Left lung (tissue), 10 donors: ENCODE results near the gene RAB31. TPM values are rescaled to one million over a fixed set of nuclear protein-coding genes. Genes with fewer than 3 reads are reported as not detected.
A peak's percentile ranks its signal among the peaks of the same experiment; 100 is the strongest.

Source experiments
- ATAC-seq: fragments of 200-7000 bp; cut with Tn5 transposase; one replicate; pipeline ENCODE4 v1.9.1; 2020; ENCODE audit warnings: moderate library complexity
- DNase-seq, 4 donors: peaks; one replicate each; pipeline ENCODE4 v3.0.0-alpha.2; 2013 to 2020
- H3K27ac ChIP-seq, 2 donors: fragments of 200-600 bp; sonication (generic) in 1 of 2; one replicate each; pipeline versions ENCODE4 v1.5.0 to v1.8.0; 2020 to 2021
- H3K27me3 ChIP-seq, 2 donors: fragments of 200-600 bp; sonication (generic) in 1 of 2; one replicate each; pipeline versions ENCODE4 v1.5.0 to v1.8.0; 2020 to 2021
- H3K36me3 ChIP-seq, 2 donors: fragments of 200-600 bp; sonication (generic) in 1 of 2; one replicate each; pipeline versions ENCODE4 v1.5.0 to v1.8.0; 2020 to 2021
- H3K4me1 ChIP-seq, 2 donors: fragments of 200-600 bp; one replicate each; pipeline ENCODE4 v1.8.0; 2021
- H3K4me3 ChIP-seq, 2 donors: fragments of 200-600 bp; sonication (generic) in 1 of 2; one replicate each; pipeline versions ENCODE4 v1.5.0 to v1.8.0; 2020 to 2021; ENCODE audit warnings: mild to moderate bottlenecking in 1 of 2
- H3K9me3 ChIP-seq, 2 donors: fragments of 200-600 bp; sonication (generic) in 1 of 2; one replicate each; pipeline versions ENCODE4 v1.5.0 to v1.8.0; 2020 to 2021
- intact Hi-C, 2 donors: fragments of 100-400 bp; cut with DNase I; formaldehyde crosslinking; loops; one replicate each; pipeline versions ENCODE4 v1.11.2 to v1.14.2; 2022
- polyA plus RNA-seq, 6 donors: library from polyadenylated mRNA; unstranded; fragments of 120-200 nt; gene quantifications; one replicate each; pipeline ENCODE4 v1.2.1, GENCODE V29; 2013; ENCODE audit not compliant: insufficient read length in 6 of 6
- total RNA-seq, 2 donors: library from RNA; stranded (reverse); fragmentation: NEBNext Ultra II Directional; extraction: Animal tissue kit (Norgen Biotek cat#: 25700); gene quantifications; one replicate each; pipeline ENCODE4 v1.2.1, GENCODE V29; 2021
- TF ChIP-seq, protein P1 (sequence below), 2 donors: fragments of 200-600 bp; sonication (generic) in 1 of 2; IDR thresholded peaks; one replicate each; pipeline versions ENCODE4 v1.5.0 to v1.8.0; 2021; ENCODE audit warnings: antibody characterized with exemption in 2 of 2
- donor health status: DM: no; HTN: yes; CAD: no.
- donor health status: DM: no; HTN: no; CAD: no.

The RAB31 gene
- total and polyA plus RNA-seq, 8 donors, result 30.3 to 135 (median 37.3) TPM

GRCh38 chr18:9741793-9742523 lies 33.9 kb downstream of the RAB31 start:
- H3K9me3 ChIP-seq, result no peaks in the 10 kb centered on the region
- H3K36me3 ChIP-seq, result no peaks in the 10 kb centered on the region
- ATAC-seq (peak; percentile 17), DNase-seq (peak in 2 of 4 donors; percentile 37 to 78)
- H3K4me1 ChIP-seq, result peaks cover 23 to 90% of the 10 kb centered on the region in 2 donors
- intact Hi-C loops, result no loop called here
- TF ChIP-seq, protein P1, sequence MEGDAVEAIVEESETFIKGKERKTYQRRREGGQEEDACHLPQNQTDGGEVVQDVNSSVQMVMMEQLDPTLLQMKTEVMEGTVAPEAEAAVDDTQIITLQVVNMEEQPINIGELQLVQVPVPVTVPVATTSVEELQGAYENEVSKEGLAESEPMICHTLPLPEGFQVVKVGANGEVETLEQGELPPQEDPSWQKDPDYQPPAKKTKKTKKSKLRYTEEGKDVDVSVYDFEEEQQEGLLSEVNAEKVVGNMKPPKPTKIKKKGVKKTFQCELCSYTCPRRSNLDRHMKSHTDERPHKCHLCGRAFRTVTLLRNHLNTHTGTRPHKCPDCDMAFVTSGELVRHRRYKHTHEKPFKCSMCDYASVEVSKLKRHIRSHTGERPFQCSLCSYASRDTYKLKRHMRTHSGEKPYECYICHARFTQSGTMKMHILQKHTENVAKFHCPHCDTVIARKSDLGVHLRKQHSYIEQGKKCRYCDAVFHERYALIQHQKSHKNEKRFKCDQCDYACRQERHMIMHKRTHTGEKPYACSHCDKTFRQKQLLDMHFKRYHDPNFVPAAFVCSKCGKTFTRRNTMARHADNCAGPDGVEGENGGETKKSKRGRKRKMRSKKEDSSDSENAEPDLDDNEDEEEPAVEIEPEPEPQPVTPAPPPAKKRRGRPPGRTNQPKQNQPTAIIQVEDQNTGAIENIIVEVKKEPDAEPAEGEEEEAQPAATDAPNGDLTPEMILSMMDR (IDR thresholded peaks at IDR 0.05), result no peak
- H3K27me3 ChIP-seq, result no peaks in the 10 kb centered on the region
- peak overlapping the region; percentile 42 to 85 for H3K27ac ChIP-seq
- H3K4me3 ChIP-seq, result peak overlapping the region in 1 of 2 donors; percentile 22

DNA sequence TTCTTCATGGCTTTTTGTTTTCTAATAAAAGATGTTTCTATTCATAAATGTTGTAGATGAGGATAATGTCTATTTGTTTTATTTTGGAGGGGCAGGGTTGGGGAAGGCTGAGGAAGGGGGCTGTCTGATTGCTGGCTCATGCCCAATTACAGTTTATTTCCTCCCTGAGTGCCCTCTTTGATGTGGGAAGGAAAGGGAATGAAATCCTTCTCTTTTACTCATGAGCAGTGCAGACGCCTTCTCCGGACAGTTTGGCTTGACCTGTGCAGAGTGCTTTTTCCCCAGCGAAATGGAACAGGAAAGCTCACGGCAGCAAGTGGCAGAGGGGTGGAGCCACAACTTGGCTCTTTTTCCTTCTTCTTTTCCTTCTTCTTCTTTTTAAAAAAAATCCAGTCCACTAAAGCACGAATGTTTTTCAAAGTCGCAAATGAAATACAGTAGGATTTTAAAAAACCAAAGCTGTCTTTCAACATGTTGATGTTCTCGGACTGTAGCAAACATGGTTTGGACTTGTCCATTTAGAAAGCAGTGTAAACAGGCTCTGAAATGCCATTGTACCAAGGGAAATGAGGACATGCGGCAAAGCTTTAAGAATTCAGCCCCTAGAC lies 34.5 kb downstream of the RAB31 start:
- Histone ChIP-seq H3K4me1 (peaks cover 23 to 83% of the 10 kb centered on the region in 2 donors), H3K27ac (peak overlapping the region; percentile 42 to 85), H3K36me3 (no peaks in the 10 kb centered on the region), H3K27me3 (no peaks in the 10 kb centered on the region), H3K4me3 (peak overlapping the region in 1 of 2 donors; percentile 22), H3K9me3 (no peaks in the 10 kb centered on the region)
- peak in 2 of 4 donors; percentile 23 to 35 for DNase-seq
- TF ChIP-seq, protein P1 (IDR thresholded peaks at IDR 0.05), result no peak
- peak; percentile 88 for ATAC-seq
- intact Hi-C loops, result no loop called here

DNA sequence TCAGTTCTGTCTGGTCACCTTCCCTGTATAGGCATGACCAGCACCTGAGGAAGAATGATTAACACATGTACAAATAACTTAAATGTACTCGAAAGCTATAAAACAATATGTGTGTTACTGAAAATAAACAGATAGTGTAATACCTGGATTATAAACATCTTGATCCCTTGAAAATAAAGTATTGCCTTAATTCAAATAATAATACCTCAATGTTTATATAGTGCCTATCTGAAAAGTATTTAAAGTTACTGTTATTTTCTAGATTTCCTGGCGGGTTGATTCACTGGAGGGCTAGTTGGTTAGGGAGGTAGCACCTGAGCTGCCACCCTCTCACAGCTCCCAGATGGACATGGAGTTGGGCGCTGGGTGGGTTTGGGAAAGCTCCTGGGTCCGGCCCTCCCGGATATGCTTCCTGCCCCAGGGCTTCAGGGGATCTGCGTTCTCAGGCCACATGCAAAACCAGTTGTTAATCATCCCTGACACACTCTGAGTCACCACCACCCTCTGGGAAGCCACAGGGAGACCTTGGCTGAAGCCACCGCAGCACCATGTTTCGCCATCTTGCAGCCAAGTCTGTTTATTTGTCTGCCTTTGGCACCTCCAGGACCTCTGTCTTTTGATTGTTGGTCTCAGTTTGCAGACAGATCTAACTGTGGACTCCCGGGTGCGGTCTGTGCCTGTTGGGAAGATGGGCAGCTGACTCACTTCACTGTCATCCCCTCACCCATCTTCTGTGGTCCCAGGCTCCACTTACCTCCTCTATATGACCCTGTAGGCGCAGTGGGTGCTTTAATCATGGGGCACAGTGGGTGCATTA lies 35.3 kb downstream of the RAB31 start:
- DNase-seq, result peak in 1 of 4 donors; percentile 81
- Histone ChIP-seq H3K36me3 (no peaks in the 10 kb centered on the region), H3K27ac (peak overlapping the region; percentile 42 to 85), H3K4me1 (peaks cover 23 to 77% of the 10 kb centered on the region in 2 donors), H3K9me3 (no peaks in the 10 kb centered on the region), H3K27me3 (no peaks in the 10 kb centered on the region), H3K4me3 (peak overlapping the region in 1 of 2 donors; percentile 22)
- intact Hi-C loops, result no loop called here
- TF ChIP-seq, protein P1 (IDR thresholded peaks at IDR 0.05), result no peak
- peak; percentile 67 for ATAC-seq

DNA sequence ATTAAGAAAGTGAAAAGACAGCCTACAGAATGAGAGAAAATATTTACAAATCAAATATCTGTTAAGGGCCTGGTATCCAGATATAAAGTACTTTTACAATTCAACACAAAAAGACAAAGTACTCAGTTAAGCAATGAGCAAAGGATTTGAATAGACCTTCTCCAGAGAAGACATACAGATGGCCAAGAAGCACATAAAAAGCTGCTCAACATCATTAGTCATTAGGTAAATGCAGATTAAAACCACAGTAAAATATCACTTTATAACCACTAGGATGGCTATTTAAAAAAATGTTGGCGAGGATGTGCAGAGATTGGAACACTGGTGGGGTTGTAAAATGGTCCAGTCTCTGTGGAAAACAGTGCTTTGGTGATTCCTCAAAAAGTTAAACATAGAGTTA lies 38.9 kb downstream of the RAB31 start:
- H3K27me3 ChIP-seq, result no peaks in the 10 kb centered on the region
- peaks cover 21 to 71% of the 10 kb centered on the region in 2 donors for H3K4me1 ChIP-seq
- intact Hi-C loops, result no loop called here
- DNase-seq (no peak), ATAC-seq (no peak)
- TF ChIP-seq, protein P1 (IDR thresholded peaks at IDR 0.05), result no peak
- no peak overlapping the region for H3K27ac ChIP-seq
- no peaks in the 10 kb centered on the region for H3K9me3 ChIP-seq
- no peaks in the 10 kb centered on the region for H3K36me3 ChIP-seq
- H3K4me3 ChIP-seq, result no peak overlapping the region
